Esophagus mucosa (tissue), 1 donor: Measurements from ENCODE around the gene BIN1. TPM values are rescaled to one million over a fixed set of nuclear protein-coding genes. Genes with fewer than 3 reads are reported as not detected.

ENCODE experiments used
- ATAC-seq: fragments of 200-7000 bp; cut with Tn5 transposase; one replicate; pipeline ENCODE4 v1.9.1; 2020
- total RNA-seq: library from RNA; stranded (reverse); gene quantifications from one replicate; pipeline ENCODE4 v1.2.4, GENCODE V29; 2023
- donor health status: DM: yes; HTN: yes; CAD: no.

The BIN1 gene
- total RNA-seq, 1 donor from 2014 or later, result 4.5 TPM

GRCh38 chr2:127090281-127091120 lies 16.5 kb downstream of the BIN1 start:
- ATAC-seq, result no peak

DNA sequence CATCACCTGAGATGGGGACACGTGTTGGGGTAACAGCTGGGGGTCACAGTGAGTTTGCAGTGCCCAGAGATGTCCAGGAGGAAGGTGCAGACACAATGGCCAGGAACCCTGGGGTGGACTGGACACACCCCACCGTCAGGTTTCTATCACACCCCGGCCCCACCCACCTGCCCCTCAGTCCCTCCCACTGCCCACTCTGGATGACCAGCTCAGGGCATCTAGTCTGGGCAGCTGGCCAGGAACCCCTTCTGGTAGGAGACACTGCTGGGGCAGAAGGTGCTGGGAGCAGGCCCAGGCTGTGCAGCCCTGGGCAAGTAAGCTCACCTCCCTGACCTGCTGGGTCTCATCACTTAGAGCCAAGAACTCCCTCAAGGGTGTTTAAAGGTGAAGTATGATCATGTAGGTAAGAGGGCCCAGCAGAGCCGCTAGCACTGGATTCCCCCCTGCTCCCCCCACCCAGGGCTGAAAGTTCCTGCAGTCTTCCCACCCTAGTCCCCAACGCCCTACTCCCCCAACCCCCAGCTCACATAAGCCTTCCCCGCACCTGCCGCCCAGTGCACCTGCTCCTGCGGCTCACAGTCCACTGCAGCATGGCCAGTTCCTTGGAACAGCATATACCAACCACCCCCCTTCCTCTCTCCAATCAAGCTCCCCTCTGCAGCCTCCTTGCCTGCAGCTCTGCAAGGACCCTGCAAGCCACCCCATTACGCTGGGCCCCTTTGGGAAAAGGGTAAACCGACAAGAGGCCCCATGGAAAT lies 17.3 kb downstream of the BIN1 start:
- no peak for ATAC-seq

GRCh38 chr2:127088706-127089105 lies 18.2 kb downstream of the BIN1 start:
- ATAC-seq, result no peak

DNA sequence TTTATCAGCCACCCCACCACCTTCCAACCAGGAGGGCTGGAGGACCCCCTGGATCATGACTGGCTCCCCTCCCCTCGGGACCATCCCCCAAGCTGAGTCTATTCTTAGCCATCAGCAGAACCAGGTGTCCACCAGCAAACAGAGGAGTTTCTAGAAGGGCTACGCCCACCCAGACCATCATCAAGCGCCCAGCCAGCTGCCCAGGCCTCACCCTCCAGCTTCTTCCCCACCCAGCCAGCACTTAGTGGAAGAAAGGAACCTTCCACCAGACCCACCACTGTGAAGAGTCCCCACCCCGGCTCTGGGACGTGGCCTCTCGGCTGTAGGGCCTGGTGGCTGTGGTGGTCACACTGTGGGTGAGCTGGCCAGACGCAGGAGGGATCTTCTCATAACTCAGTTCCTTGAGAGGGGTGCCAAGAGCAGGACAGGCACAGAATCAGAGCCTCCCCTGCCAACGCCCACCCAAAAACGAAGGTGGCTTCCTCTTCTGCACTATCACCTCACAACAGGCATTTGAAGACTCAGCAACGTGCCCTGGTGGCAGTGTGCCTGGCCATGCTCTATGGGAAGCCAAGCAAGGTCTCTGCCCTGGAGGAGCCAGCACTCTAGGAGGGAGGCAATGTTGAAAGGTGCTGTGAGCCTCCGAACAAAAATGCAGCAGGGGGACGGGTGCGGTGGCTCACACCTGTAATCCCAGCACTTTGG lies 19.0 kb downstream of the BIN1 start:
- no peak for ATAC-seq

DNA sequence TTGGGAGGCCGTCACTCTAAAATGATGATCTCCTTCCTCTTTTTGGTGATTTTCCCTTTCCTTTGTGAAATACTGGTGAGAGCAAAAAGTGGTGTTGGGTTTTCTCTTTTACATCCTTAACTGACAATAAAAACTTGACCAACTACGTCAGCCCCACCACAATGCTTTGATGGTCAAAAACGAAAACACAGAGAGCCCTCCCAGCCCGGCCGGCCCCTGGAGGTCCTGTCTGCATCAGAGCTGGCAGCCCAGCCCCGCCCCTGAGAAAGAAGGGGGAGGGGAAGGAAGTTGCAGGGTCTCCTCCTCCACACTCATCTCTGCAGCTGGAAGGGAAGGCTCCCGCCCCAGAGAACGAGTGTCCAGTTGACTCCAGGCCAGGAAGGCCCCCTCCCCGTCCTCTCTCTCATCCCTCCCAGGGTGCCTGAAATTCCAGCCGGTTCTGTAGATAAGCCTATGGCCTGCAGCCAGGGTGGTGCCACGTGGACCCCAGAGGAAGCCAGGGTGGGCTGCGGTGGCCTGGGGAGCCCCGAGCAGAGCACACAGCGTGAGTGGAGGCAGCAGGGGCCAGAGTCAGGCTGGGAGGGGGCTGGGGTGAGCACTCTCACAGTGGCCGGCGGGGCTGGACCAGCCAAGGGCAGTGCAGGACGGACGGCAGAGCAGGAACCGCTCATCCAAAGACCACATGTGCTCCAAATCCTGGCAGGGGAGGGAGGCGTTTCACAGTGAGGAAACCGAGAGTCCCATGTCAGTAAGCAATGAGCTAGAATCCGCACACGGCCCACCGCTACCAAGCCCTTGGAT lies 19.8 kb downstream of the BIN1 start:
- peak; percentile 10 for ATAC-seq

GRCh38 chr2:127085317-127085681 lies 21.7 kb downstream of the BIN1 start:
- ATAC-seq, result peak; percentile 17

GRCh38 chr2:127084611-127085316 lies 22.2 kb downstream of the BIN1 start:
- peak; percentile 30 for ATAC-seq

GRCh38 chr2:127083819-127084503 lies 23.0 kb downstream of the BIN1 start:
- no peak for ATAC-seq

DNA sequence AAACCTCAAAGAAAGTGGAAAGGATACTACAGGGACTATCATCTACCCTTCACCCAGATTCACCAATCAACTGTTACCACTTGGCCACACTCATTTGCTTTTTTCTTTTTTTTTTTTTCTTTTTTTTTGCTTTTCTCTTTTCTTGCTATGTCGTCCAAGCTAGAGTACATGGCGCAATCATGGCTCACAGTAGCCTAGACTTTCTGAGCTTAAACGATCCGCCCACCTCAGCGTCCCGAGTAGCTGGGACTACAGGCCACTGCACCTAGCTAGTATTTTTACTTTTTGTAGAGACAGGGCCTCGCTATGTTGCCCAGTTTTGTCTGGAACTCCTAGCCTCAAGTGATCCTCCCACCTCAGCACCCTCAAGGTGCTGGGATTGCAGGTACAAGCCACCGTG lies 24.0 kb downstream of the BIN1 start:
- ATAC-seq, result no peak

DNA sequence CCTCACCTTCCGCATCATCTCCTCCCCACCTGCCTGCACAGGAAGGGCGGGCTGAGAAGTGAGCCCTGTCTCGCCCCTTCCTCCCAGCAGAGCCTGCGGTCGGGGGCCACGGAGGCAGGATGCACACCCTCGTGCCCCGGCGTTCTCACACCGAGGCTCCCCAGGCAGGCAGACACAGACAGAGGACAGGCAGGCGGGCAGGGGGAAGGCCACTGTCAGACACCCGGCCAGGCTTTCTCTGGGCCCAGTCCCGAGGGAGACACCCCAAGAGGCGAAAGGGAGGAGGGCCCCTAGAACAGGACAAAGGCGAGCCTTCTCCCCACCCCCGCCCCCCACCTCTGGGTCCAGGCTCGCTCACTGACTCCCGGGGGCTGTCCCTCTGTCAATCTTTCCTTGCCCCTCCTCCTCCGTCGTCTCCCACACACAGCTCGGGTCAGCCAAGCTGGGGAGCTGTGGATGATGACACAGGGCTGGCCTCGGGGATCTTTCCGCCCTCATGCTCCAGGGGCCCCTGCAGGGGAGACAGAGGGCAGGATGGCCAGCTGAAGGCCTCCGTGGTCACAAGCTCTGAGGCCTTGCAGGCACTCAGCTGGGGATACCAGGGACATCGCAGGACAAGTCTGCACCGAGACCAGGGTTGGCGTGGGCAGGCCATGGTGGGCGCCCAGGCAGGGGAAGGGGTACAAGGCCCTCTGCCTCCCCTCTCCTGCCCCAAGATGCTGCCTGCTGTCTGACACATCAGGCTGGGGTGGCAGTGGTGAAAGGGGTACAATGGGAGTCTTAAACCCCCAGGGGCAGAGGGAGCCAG lies 24.9 kb downstream of the BIN1 start:
- peak; percentile 42 for ATAC-seq

- peak; percentile 8 for ATAC-seq
Measured at GRCh38 chr2:127080938-127081755, 25.8 kb downstream of the BIN1 start.

DNA sequence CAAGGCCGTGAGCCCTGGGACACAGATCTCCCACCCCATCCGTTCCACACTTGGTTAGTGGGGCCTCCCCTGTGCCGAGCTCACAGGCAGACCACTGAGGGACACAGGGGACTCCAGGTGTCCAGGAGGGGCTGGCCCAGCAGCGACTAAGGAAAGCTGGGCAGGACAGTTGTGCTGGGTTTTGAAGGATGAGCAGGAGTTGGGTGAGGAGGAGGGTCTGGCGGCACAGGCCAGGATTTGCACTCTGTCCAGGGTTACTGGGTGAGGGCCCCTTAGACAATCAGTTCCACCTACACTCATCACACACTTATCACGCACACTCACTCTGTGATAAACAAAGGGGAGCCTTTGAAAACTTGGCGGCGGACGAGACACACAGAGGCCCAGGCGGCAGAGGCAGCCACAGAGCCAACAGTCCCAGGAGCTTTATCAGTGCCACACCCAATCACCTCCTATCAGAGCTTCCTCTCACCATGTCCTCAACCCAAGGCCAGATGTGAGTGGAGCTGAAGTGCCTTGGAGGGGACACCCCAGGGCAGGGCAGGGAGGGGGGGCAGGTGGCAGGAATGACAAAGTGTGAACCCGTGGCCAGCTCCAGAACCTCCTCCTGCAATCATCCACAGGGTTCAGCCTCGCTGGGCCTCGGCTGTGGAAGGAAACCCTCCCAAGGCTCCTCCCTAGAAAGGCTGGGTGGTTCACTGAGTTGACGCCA lies 26.6 kb downstream of the BIN1 start:
- ATAC-seq, result no peak

- no peak for ATAC-seq
Measured at GRCh38 chr2:127079358-127079920, 27.5 kb downstream of the BIN1 start.

- ATAC-seq, result no peak
Measured at GRCh38 chr2:127078666-127079270, 28.2 kb downstream of the BIN1 start.

- no peak for ATAC-seq
Measured at GRCh38 chr2:127078028-127078427, 28.9 kb downstream of the BIN1 start.

DNA sequence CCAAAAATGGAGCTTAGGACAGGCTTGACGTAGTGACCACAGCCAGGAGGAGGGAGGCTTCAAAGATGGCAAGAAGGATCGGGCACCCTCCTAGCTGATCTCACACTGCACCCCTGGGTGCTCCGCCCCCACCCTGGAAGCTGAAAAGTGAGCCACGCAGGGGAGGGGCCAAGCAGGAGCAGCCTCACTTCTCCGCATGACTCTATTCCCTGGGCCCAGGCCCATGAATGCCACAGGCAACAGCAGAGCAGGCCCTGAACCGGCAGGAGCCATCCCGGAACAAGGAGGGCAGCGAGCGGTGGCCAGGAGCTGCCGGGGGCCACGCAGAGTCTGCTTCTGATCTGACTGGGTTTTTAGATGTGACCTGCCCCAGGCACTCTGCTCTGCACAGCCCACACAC lies 30.0 kb downstream of the BIN1 start:
- no peak for ATAC-seq

DNA sequence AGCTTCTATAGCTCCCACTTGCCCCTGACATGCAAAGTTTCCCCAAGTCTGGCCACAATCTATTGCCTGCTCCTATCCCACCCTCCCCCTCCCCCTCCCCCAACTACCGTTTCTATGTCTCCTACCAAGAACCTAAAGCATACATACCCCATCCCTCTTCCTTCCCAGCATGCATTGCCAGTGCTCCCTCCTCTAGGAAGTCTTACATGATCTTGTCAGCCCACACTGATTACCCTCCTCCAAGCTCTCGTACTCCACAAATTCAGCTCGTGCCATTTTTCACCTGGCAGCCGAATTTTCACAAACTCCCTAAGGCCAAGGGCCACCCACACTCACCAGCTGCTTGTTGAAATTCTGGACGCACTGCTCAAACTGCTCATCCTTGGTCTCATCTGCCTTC lies 30.7 kb downstream of the BIN1 start:
- ATAC-seq, result no peak

- ATAC-seq, result no peak
Measured at GRCh38 chr2:127075821-127076220, 31.1 kb downstream of the BIN1 start.
